ENCODE data around the gene SEC14L2.
A peak's percentile ranks its signal among the peaks of the same experiment; 100 is the strongest.

Gene SEC14L2

GRCh38 chr22:30356449-30357235 lies 40.2 kb upstream of the SEC14L2 start, which contains the start of the genes CCDC157 and SF3A1:
Gene CCDC157, plus strand, starts transcription at chr22:30357007. Its CDS starts 8,994 bp downstream, at chr22:30366001.
Gene SF3A1, minus strand, starts transcription at chr22:30356894. Its CDS starts 102 bp downstream, at chr22:30356792.
- H3K4me3 ChIP-seq (replicated peaks; ENCODE audit: low read depth, low read length) = peak within 1 kb of the TSS; percentile 78
- peak; percentile 39 for DNase-seq (ENCODE audit: extremely low read depth, low read depth)
- no peak for TF ChIP-seq CTCF (IDR thresholded peaks at IDR 0.05; ENCODE audit: low read depth, low read length, missing control alignments)

DNA sequence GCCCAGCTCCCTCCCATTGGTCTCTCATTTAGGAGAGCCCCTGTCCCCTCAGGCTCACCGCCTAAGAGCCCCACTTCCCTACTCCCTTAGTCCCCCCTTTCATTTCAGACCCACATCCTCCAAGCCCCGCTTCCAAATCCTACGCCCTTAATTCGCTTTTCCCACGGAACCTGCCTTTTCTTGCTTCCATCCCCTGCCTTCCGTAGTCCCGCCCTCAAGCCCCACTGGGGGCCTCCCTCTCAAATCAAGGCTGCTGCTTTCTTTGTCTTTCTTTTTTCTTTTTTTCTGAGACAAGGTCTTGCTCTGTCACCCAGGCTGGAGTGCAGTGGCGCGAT lies 39.6 kb upstream of the SEC14L2 start:
- TF ChIP-seq CTCF (IDR thresholded peaks at IDR 0.05; ENCODE audit: low read depth, low read length, missing control alignments) = no peak
- peak overlapping the region; percentile 78 for H3K4me3 ChIP-seq (replicated peaks; ENCODE audit: low read depth, low read length)
- DNase-seq (ENCODE audit: extremely low read depth, low read depth) = peak; percentile 4

GRCh38 chr22:30357650-30358215 lies 39.1 kb upstream of the SEC14L2 start:
- no peak for TF ChIP-seq CTCF (IDR thresholded peaks at IDR 0.05; ENCODE audit: low read depth, low read length, missing control alignments)
- H3K4me3 ChIP-seq (replicated peaks; ENCODE audit: low read depth, low read length) = peak overlapping the region; percentile 78
- no peak for DNase-seq (ENCODE audit: extremely low read depth, low read depth)

GRCh38 chr22:30358541-30358940 lies 38.3 kb upstream of the SEC14L2 start:
- no peak overlapping the region for H3K4me3 ChIP-seq (replicated peaks; ENCODE audit: low read depth, low read length)
- TF ChIP-seq CTCF (IDR thresholded peaks at IDR 0.05; ENCODE audit: low read depth, low read length, missing control alignments) = no peak
- no peak for DNase-seq (ENCODE audit: extremely low read depth, low read depth)

DNA sequence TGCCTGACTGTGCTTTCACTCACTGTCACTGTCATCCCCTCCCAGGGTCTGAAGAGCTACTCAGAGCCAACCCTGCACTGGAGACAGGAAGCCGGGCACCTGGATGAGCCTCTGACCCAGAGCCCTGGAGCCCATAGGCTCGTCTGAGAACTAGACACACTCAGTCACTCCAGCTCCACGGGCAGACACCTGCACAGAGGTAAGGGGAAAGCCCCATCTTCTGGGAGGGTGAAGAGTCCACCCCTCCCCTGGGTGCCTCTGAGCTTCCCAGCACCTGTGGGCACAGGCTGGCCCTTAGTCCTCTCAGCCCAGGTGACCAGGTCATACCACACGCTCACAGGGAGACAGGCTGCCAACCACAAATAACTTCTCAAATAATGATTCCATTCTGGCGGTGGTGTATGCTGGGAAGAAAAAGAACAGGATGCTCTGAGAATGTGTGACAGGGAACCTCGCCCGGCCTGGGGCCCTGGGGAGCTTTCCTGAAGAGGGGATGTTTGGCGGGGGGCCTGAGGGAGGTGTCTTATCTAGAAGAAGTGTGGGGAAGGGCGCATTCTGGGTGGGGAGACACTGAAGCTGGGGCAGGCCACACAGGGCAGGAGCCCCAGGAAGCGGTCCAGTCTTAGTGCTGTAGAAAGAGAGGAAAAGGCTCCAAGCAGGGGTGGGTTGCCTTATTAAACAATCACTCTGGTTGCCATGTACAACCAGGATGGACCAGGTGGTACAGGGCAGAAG lies 34.7 kb upstream of the SEC14L2 start:
- no peak overlapping the region for H3K4me3 ChIP-seq (replicated peaks; ENCODE audit: low read depth, low read length)
- no peak for DNase-seq (ENCODE audit: extremely low read depth, low read depth)
- TF ChIP-seq CTCF (IDR thresholded peaks at IDR 0.05; ENCODE audit: low read depth, low read length, missing control alignments) = no peak

GRCh38 chr22:30362651-30363281 lies 34.1 kb upstream of the SEC14L2 start:
- H3K4me3 ChIP-seq (replicated peaks; ENCODE audit: low read depth, low read length) = no peak overlapping the region
- DNase-seq (ENCODE audit: extremely low read depth, low read depth) = no peak
- no peak for TF ChIP-seq CTCF (IDR thresholded peaks at IDR 0.05; ENCODE audit: low read depth, low read length, missing control alignments)

All from HFF-Myc (cell line).